Stimulated activated CD8-positive, alpha-beta memory T cell treated with anti-CD3 and anti-CD28 coated beads, Interleukin-2, amount 100 ng/mL, for 1 hour (primary cell): ENCODE data around the gene CARS1.
A peak's percentile ranks its signal among the peaks of the same experiment; 100 is the strongest.

ENCODE experiments used
- DNase-seq, 2 donors: peaks; one replicate each; pipeline ENCODE4 v3.0.0-alpha.2; 2020; ENCODE audit warnings: low read depth in 2 of 2

Gene CARS1

DNA sequence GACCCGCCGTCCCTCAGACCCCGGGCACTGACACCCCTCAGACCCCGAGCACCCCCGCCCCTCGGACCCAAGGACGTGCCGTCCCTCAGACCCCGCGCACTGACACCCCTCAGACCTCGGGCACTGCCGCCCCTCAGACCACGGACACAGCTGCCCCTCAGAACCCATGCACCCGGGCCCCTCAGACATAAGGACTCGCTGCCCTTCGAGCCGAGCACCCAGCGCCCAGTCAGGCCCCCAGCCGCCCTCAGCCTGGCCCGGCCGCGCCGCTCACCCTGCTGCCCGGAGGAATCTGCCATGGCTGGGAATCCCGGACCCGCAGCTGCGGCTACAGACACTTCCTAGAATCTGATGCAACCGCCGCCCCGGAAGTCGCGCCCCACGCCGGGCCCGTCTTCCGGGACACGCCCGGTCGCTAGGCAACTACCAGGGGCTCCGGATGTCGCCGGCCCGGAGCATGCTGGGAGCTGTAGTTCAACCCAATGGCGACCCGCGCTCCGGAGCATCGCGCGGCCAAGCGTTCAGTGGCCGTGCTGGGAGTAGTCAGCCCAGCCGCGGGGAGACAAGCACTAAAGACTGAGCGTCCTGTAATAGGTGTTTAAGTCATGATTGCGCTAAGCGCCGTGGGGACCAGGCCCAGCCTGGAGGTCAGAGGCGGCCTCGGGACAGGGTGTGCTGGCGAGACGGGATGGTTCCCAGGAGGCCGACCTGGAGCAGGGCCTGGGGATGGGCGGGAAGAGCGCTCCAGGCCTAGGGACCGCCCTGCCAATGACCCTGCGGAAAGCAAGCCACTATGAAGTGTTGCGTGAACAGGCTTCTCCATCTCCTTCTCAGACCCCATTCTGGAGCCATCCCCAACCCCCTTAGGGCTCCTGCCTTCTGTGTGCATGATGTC is at the start of gene CARS1:
CARS1 (minus strand) TSS at position 355 of the 895 bp plus-strand sequence; CDS start at position 299, 56 bp downstream.
- DNase-seq: peak; percentile 87 to 88

DNA sequence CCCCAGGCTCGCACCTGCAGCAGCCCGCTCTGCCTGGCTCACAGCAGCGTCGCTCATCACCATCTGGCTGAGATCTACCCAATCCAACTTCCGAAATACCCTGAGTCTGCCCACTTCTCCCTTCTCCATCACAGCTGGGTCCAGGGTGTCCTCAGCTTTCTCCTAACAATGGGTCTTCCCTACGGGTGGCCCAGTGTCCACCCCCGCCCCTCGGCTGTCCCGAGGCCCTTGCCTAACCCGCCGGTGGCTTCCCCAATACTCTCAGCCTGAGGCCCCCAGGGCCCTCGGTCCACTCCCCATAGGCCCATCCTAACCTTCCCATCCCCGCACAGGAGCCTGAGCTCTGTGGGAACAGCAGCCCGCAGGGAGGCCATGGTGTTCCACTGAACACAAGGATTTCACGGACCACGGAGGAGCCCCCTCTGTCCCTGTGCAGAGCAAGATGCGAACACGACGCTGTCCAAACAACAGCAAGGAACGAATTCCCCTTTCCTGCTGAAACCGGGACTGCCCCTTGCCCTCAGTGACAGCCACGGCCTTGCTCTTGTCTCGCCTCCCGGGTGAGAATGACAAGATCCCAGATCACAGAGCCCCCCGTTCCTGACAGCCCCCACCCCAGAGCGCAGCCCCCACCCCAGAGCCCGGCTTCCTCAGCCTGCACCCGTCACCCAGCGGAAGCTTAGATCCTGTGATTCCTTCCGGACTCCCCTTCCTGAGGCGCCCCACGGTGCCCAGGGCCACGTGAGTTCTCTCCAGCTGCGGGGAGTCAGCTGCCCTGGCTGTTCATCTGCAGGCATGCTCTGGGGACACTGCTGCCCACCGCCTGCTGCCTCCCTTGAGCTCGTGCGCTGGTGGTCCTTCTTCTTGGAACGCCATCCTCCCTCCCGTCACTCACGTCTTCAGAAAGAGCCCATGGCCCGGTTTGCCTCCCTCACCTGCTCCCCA is 48.8 kb upstream of the CARS1 start:
- DNase-seq: no peak

DNA sequence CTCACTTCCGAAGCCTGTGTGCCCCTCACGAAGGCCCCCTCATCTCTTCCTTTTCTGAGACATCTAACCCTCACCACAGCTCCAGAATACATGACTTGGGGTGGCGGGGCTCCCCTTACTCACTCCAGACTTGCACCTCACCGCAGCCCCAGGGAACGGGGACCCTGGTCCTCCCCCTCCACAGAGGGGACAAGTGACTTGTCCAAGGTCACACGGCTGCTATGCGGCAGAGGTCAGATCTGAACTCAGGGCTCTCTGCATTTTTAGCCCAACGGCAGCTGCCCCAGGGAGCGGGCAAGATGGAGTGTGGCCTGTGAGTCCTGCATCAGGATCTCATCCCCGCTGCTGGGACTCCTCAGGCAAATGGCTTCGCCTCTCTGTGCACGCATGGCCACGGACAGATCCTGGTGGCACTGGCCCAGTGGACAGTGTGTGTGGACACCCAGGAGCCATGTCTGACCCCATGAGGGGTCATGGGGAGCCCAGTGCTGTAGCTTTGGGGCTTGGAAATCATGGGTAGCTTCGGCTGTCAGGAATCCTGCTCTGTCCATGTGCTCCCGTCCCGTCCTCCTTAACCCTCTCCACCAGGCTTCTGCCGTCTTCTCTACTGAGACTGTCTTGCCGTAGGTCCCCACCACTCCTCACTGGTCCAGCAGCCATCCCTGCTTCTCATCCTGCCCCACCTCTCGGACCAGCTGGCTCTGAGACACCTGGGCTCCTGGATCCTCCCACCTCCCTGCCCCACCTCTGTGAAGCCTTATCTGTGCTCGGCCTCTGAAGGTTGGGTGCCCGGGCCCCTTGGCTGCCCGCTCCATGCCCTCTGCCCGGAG is 48.0 kb upstream of the CARS1 start:
- DNase-seq: no peak

DNA sequence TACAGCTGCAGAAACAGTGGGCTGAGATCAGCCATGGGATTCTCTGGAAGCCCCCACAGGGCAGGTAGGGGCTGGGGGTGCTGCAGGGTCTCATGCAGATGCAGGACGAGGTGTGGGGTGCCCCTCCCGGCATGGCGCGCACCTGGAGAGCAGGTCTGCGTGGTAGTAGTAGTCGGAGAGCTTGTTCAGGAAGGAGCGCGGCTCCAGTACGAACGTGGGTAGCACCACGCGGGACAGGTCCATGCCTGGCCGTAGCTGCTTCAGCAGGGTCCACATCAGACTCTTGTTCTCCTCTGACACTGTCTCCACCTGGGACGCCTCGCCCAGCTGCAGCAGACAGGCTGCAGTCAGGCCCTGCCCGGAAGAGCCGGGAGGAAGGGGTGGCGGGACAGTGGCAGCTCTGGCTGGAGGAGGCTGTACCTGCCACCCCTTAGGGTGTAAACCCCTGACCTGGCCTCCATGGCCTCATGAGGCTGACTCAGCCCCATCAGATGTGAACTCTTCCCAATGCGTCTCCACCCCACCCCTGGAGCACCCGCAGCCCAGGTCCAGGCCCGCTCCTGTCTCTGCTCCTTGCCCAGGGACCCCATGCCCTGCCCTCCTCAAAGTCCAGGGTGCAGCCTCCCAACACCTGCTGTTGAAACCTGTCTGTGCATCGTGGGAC is 47.0 kb upstream of the CARS1 start:
- DNase-seq: no peak

DNA sequence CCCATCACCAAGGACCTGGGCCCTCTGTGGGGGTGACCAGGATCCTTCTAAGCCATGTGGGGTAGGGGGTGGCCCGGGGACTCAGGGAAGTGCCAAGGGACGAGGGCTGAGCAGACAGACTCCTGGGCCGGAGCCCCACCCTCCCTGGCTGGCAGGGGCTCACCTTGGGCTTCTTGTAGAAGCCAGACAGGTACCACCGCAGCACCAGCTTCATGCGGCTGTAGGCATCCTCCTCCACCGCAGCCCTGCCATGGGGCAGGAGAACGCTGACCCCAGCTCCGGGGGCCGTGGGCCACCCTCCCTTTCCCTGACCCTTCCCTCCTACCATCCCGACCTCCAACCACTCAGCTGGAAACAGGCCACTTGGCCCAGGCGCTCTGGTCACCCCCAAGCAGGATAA is 45.9 kb upstream of the CARS1 start:
- DNase-seq: no peak

DNA sequence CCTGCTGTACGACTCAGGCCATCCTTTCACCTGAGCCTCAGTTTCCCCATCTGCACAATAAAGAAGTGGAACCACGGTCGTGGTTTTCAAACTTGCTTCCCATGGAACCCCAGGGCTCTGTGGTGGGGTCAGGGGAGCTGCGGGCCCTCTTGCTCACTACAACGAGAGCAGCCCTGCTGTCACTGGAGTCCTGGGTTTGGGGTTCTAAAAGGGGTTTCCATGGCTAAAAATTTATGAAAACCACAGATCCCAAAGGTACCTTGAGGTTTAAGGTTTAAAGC is 45.4 kb upstream of the CARS1 start:
- DNase-seq: no peak

DNA sequence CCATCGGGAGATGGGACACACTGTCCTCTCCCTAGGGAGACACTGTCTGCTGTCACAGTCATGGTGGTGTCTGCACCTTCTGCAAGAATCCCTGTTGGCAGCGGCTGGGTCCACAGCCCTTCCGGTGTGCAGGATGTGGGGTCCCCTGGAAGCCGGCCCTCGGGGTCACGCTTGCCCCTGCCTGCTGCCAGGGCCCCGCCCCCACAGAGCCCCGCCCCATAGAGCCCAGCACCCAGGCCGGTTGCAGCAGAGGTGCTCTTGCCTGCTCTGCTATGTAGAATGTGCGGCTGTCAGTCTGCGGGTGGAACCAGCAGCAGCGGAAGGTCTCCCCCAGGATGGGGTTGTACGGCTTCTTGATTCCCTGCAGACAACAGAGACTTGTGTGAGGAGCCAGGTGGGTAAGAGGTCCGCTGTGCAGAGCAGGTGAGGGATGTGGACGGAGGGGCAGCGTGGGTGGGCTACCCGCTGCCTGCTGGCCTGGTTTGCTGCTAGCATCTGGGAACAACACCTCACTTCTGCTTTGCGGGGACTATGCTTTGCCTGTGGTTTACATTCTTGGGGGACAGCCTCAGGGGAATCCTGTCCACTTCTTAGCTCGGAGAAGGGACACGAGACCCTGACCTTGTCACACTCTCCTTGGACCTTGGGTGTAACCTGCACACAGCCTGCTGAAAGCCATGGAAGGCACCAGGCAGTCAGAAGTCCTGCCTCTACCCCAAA is 44.9 kb upstream of the CARS1 start:
- DNase-seq: no peak

DNA sequence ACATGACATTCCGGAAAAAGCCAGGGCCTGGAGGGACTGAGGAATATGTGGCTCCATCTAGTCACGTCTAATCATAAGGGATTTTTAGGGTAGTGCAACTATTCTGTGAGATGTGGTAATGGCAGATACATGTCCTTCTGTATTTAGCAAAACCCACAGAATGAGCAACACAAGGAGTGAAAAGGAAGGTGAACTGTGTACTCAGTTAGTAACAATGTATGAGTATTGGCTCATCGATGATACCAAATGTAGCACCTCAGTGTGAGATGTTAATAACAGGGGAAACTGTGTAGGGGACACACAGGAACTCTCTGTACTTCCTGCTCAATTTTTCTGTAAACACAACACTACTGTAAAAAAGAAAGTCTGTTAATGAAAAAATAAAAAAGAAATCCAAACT is 42.0 kb upstream of the CARS1 start:
- DNase-seq: no peak

DNA sequence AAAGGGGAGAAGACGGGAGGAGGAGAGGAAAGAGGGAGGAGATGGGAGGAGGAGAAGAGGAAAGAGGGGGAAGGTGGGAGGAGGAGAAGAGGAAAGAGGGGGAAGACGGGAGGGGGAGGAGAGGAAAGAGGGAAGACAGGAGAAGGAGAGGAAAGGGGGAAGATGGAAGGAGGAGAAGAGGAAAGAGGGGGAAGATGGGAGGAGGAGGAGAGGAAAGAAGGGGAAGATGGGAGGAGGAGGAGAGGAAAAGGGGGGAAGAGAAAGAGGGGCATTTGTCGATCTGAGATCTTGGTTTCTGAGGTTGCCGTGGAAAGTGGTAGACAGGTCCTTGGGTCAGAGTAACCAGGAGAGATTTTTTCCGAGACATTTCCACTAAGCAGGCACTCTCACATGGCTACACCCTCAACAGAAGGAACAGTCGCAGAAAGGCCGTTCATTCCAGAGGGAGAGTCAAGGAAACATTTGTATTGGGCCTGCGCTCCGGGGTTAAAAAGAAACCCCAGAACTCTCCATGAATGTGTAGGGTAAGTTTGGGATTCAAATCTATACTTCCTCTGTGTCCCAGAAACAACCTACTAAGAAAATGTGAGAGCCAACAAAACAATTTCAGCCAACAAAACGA is 39.8 kb upstream of the CARS1 start:
- DNase-seq: no peak

DNA sequence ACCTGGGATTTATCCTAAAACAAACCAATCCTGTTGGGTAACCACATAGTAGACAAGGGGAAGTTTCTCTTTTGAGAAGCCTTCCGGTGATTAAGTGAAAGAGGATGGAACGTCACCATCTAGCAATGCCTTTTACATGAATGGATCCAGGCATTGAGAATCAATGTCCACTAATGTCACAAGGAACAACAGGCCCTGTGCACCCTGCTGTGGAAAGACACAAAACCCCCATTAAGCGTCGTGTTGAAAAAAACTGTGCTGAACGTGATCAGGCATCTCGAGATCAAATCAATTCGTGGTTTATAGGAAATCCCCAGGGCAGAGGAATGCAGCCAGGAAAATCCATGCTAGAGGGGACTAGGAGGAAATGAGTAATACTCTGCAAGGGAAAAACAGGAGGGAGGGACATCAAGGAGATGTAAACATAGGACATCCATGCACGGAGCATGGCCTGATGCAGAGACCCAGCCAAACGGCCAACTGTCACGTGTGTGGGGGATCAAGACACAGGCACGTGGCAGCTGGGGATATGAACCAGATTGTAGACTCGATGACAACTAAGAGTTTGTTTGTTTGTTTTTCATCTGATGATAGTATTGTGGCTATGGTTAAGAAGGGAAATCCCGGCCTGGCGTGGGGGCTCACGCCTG is 38.6 kb upstream of the CARS1 start:
- no peak for DNase-seq

DNA sequence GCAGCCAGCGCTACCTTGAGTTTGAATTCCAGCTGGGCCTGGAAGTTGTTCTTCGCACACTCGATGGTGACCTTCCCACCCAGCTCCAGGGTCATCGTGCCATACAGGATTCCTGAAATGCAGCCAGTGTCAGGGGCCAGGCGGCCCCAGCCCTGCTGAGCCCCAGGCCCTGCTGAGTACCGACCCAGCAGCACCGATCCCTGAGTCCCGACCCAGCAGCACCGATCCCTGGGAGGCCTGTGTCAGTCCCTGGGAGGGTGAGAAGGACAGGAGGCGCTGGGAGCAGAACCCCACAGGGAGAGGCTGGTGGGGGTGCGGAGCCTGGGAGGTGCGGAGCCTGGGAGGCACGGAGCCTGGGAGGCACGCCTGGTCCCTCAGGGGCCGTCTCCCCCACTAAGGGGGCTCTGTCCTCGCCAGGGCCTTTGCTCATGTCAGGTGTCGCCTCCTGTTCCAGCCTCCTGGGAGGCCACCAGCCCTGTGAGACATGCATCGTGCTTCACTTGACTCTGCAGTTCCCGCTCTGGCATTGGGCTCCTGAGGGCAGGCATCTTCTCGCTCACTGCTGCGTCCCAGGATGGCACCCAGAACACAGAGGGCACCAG is 37.1 kb upstream of the CARS1 start:
- no peak for DNase-seq

DNA sequence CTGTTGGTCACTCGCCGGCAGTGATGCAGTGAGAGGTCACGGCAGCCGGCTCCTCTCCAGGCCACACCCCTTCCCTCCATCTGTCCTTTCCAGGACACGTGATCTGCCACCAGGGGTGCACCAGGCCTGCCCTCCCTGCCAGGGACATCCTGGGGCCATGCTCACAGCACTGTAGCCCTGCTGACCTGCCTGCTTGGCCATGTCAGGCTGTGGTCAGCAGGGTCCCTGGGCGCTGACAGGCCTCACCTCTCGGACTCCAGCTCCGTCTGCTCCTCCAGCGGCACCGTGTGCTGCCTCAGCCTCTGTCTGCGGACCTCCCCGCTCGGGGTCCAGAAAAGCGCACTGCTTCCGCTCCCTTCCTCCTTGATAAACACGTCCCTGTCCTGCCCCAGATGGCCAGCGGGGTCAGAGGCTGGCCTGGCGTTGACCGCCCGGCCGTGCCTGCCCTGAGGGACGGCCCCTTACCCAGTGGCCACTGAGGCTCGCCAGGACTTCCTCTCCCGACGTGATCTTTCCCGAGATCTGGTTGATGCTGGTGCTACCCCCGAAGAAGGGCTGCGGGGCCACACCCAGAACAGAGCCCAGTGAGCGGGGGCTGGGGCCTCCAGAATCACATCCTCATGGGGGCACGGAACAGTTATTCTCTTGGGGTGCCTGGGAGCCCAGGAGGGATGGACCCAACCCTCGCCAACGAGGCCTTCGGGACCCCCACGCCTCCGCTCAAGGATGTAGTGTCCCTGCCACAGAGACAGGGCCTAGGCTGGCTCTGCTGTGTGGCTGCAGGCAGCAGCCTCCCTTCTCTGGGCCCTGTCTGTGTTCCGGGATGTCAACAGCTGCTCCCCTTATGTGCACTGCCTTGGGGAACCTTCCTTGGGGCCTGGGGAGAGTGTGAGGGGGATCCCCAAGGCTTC is 36.3 kb upstream of the CARS1 start:
- no peak for DNase-seq

DNA sequence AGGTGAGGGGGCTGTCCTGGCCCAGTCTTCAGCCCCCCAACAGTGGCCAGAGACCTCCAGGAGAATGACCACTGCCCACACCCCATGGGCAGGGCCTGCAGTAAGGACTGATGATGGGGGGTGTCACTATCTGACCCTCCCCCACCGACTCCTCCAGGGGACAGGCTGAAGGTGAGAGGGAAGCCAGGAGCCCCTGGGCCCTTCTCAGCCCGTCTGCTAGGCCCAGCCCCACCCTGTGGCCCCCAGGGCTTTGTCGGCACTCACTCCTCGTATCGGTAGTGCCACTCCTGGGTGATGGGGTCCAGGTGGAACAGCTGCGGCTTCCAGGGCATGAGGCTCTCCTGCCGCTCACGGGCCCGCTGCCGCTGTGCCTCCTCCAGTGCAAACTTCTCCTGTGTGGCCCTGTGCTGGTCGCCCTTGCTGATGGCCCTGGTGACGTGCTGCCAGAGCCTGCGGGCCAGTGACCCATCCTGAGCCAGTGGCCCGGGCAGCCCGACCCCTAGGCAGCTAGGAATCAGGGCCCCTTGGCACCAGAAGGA is 35.4 kb upstream of the CARS1 start:
- DNase-seq: no peak

DNA sequence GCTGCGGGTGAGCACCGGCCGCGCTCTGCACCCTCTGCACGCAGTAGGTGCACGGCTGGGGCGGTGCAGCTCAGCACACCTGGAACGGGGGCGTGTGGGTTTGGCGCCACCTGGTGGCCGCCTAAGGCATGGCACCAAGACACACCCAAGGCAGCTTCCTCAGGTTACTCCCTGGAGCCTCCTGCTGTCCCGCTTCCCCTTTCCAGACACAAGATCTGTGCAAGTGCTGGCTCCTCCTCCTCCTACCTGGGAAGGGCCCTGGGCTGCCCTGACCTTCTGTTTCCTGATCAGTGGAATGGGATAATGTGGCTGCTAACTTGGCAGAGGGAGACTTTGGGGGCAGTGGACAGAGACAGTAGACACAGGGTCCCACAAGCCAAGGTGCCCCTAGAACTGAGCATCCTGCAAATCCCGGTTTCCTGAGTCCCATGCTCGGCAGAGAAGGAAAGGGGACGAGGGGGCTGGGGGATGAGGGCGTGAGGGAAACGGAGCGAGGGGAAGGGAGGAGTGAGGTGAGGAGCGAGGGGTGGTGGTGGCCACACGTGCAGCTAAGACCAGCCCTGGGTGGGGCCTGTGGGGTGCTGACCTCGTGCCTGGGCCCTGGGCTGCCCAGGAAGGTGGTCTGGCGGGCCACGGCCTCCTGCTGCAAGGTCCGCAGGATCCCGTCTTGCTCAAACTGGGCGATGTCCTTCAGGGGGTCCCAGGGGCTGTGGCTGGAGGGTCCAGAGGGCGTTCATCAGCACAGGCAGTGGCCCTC is 34.8 kb upstream of the CARS1 start:
- DNase-seq: peak; percentile 45 to 48

DNA sequence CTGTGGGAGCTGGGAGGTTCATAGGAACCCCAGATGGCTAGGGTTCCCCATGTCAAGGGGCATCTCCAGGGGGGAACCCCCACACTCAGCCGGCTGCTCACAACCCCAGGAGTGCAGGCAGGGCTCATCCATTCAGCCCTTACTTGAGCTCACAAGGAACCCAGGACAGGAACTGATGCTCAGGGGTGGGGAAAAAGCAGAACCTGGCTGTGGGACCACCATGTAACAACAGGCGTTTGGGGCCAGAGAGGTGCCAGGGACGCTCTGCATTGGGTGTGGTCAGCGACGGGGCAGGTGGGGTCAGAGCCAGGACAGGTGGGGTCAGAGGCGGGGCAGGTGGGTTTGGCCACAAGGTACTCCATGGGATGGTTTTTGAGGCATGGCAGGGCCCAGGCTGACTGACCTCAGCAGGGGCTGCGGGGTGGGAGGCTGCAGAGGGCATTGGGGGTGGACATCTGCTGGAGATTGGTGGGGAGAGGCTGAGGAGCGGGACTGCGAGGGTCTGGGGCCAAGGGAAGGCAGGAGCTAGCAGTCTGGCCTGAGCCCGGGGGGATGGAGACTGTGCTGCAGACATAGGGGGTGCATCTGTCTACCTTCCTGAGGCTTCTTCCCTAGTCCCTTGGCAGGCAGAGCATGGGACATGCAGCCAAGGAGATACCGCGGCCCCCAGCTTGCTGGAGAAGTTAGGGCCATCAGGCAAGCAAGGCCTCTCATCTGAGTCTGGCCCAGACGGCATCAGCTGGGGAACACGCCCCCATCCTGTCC is 34.0 kb upstream of the CARS1 start:
- DNase-seq: no peak

DNA sequence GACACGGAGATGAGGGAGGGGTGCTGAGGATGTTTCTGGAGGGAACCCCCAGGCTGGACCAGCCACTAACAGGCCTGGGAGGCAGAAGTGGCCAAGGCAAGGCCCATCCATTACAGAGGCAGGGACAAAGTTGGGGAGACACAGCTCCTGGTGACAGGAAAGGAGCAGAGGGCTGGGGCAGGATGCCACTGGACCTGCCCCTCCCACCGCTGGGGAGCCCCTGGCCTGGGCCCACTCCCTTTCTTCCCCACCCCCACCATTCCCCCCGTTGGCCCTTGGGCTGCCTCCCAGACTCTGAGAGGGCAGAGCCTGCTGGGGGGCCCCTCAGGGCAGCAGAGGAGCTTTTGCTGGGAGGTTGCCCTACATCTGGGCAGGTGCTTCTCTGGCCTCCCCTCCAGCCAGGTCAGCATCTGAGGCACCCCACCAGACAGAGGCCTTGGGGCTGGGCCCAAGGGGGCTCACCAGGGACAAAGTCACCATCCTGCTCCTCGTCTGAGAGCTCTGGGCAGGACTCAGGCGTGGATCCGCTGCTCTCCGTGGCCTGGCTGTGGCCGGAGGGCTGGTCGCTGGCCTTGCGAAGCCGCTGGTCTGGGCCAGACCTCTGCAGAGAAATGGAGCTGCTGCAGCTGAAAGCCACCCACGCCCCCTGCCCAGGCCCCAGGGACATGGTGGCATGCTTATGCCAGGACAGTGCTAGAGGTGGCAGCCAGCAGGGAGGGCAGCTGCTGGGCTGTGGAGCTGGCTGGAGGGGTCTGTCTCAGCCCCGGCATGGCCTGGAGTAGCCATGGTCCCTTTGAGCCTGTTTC is 33.1 kb upstream of the CARS1 start:
- no peak for DNase-seq
